Suppressor macrophage treated with lipopolysaccharide for 4 hours (primary cell): ENCODE data around the gene TSPAN7.
A peak's percentile ranks its signal among the peaks of the same experiment; 100 is the strongest.

Source experiments
- DNase-seq: peaks from one replicate; pipeline ENCODE4 v3.0.0-alpha.2; 2020

Gene TSPAN7

GRCh38 chrX:38649674-38650647 is 88.6 kb downstream of the TSPAN7 start:
- no peak for DNase-seq

- no peak for DNase-seq
Observed at GRCh38 chrX:38651625-38652601, 90.6 kb downstream of the TSPAN7 start.

- no peak for DNase-seq
Observed at GRCh38 chrX:38652934-38653442, 91.6 kb downstream of the TSPAN7 start.

DNA sequence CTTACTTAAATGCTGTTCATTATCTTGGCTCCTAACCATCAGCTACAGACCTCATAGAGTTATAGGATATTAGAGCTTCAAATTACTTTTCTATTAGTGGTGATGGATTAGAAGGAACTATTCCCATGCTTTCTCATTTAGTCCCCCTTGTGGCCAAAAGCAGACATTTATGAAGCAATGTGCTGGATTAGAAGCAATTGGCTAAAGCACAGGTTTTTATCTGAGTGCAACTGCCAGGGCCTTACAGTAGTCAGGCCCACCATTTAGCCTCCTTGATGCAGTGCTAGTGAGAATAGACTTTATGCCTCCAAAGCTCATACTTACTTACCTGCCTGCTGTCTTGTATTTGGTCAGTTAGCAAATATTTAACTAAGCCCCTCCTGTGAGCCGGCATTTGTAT is 93.0 kb downstream of the TSPAN7 start:
- DNase-seq = peak; percentile 40

DNA sequence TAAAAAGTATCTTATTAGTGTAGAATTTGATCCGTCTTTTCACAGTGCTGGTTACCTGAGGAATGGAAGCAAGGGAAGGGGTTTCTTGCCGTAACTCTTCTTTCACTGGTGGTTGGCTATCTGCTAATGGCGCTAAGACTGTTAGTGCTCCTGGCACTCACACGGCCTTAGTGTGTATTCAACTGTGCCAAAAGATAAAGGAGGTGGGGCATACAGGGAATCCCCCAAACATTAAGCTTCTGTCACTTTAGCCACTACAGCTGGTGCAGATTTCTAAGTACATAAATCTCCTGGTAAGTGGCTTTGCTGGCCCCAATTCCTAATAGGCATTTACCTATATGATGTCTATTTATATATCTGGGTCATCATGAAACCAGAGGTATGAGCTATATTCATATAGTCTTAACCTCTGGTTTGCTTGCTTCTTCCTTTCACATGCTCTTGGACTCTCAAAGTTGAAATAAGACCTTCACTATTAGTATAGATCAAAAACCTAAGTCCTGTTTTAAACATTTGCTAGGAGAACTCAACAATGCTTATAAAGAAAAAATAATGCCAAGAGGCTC is 95.1 kb downstream of the TSPAN7 start:
- DNase-seq = no peak

GRCh38 chrX:38657562-38657961 is 96.2 kb downstream of the TSPAN7 start:
- no peak for DNase-seq

- no peak for DNase-seq
Observed at GRCh38 chrX:38660395-38661102, 99.2 kb downstream of the TSPAN7 start.

GRCh38 chrX:38661103-38661441 is 99.7 kb downstream of the TSPAN7 start:
- no peak for DNase-seq

GRCh38 chrX:38661561-38661960 is 100.2 kb downstream of the TSPAN7 start:
- no peak for DNase-seq

DNA sequence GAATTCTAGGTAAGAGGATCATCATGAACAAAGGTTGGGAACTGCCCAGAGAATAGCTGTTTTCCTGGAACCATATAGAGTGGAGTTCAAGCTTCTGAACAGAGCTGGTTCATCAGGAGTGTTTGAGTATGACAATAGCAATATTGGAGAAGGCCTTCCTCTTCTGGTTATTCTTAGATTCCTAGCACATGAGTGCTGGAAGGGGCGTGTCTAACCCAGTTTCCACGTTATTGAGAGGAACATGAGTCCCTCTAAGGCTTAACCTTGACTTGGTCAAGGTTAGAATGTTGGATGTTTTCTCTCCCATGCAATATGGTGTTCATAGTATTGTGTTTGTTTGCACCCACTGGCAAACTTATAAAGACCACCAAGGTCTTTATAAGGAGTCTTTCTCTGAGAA is 101.3 kb downstream of the TSPAN7 start:
- DNase-seq = no peak

DNA sequence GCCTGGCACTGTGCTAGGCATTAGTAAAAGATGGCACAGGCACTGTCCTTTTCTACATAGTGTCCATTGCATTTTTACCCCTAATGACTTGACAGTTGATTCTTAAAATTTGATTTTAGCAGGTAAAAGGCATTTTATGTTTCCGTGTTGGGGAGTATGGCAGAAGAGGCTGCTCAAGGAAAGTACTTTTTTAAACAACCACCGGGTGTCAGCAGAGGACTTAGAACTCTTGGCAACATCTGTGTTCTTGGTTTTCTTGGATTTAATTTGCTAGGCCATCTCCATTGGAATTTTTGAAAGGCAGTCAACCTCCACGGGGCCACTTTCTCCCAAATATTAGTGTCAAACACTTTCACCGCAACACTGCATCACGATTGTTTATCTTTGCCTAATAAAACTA is 102.9 kb downstream of the TSPAN7 start:
- peak; percentile 39 for DNase-seq

DNA sequence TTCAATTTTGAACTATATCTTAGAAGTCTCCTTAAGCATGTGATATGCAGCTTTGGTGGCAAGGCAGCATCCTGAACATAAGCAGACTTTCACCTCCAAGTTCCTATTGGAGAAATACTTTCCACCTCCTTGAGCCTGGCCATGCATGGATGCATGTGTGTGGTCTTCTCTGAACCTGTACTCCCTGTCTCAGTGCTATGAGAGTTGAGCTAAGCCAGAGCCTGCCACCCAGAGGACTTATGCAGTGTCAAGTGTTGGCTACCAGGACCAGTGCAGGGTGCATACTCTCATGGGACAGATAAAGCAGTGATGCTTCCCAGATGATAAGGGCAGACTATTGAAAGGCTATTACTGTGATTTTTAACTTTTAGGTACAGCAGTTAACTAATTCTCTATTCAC is 105.6 kb downstream of the TSPAN7 start:
- no peak for DNase-seq

GRCh38 chrX:38668771-38669170 is 107.4 kb downstream of the TSPAN7 start:
- DNase-seq = no peak

DNA sequence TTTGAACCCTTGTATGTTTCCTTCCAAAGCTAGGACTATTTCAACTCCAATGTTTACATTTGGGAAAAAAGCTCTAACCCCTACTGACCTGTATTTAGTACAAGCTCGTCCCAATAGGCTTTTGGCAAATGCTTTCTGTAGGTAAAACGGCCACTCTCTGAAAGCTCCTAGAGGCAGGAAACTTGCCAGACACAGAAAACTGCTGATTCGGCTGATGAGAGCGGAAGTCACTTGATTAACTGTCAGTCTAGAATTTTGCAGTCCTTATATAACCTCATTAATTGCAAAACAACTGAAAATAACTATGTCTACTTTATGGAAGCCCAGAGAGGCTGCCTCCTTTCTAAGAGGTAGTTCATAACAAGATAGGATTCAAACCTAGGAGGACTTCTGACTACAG is 108.1 kb downstream of the TSPAN7 start:
- peak; percentile 30 for DNase-seq

- no peak for DNase-seq
Observed at GRCh38 chrX:38672646-38673045, 111.3 kb downstream of the TSPAN7 start.

DNA sequence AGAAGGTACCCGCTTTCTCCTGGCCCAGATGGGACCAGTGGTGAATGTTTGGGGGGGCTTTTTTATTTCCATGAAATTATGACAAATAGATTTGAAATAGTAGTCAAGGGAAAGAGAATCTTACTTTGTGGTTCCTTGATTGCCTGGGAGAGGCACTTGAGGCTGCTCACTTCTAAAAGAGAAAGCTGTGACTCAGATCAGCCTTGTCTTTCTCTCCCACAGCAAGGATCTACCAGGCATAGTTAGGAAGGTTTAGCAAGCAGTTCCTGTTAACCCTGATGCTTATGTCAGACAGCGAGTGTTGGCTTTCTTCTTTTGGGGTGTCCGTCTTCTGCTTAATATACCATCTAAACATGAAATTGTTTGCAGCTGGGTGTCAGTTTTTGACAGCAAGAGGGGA is 114.5 kb downstream of the TSPAN7 start:
- peak; percentile 63 for DNase-seq

GRCh38 chrX:38678183-38678582 is 116.8 kb downstream of the TSPAN7 start:
- no peak for DNase-seq

GRCh38 chrX:38678821-38679220 is 117.5 kb downstream of the TSPAN7 start:
- peak; percentile 14 for DNase-seq

DNA sequence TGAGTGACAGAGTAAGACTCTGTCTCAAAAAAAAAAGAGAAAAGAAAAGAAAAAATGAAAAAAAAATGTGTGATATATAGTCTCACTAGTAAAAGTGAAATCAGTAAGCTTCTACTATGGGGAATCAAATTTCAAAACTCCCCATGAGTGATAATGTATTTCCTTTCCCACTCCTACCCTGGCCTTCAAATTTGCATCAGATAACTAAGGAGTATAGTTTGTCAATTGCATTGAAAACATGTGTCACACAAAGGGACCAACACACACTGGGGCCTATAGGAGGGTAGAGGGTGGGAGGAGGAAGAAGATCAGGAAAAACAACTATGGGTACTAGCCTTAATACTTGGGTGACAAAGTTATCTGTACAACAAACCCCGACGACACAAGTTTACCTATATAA is 118.4 kb downstream of the TSPAN7 start:
- DNase-seq = peak; percentile 16

DNA sequence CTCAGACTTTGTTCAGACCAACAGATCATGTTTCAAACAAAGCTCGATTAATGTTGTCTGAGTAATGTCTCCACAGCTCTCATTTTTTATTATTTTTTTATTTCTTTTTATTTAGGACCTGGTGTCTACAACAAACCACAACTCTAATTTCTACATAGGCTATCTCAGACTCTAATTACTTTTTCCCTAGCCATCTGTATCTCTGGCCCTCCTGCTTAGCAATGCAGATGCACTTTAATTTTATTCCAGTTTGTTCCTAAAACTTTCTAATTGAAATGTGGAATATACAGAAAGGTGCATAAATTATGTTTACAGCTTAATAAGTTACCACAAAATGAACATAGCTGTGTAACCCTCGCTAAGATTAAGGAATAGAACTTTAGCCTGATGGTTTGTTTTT is 120.8 kb downstream of the TSPAN7 start:
- no peak for DNase-seq

DNA sequence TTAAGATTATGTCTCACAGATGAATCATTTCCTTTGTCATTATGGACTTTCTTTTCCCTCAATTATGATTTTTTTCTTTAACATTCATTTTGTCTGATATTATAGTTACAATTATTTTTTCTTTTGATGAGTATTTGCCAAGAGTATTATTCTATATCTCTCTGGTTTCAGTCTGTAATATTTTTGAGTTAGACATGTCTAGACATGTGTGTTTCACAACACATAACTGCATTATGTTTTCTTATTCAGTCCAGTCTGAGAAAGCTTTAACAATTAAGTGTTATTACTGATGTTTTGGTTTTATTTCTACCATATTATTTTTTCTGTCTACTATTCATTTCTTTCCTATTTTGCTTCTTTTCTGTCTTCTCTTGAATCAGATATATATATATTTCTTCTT is 131.6 kb downstream of the TSPAN7 start:
- DNase-seq = no peak

DNA sequence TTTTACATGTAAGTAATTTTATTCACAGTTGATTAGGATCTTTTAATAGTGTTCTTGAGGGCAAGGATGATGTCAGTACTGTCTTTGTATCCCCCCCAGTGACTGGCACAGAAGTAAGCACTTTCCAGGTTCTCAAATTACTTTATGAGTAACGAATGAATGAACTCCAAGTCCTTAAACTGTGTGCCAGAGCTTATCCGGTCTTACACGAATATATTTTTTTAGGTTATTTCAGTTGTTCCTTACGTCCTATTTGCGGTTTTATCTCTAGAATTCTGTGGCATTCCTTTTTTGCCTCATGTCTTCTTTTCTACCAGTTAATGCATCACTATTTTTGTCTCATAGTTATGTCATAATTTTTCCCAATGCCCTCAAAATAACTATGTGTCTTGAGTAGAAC is 133.1 kb downstream of the TSPAN7 start:
- no peak for DNase-seq
